HG02870 (cell line): ENCODE results near the gene TP53I13.

Source experiments
- ATAC-seq: cut with Tn5 transposase; IDR thresholded peaks from one replicate; pipeline ENCODE4 v1.9.1; 2021; ENCODE audit warnings: mild to moderate bottlenecking, moderate library complexity; ENCODE audit not compliant: unreplicated experiment

TP53I13 gene

GRCh38 chr17:29591737-29592608 is 23.5 kb downstream of the TP53I13 start:
- ATAC-seq: no peak

- ATAC-seq: no peak
Observed at GRCh38 chr17:29592850-29593551, 24.5 kb downstream of the TP53I13 start, which contains the start of gene ANKRD13B. TSS of gene ANKRD13B (plus strand) at chr17:29593132. CDS start at chr17:29593622, 490 bp downstream.

- no peak for ATAC-seq
Observed at GRCh38 chr17:29593591-29594518, 25.4 kb downstream of the TP53I13 start.

DNA sequence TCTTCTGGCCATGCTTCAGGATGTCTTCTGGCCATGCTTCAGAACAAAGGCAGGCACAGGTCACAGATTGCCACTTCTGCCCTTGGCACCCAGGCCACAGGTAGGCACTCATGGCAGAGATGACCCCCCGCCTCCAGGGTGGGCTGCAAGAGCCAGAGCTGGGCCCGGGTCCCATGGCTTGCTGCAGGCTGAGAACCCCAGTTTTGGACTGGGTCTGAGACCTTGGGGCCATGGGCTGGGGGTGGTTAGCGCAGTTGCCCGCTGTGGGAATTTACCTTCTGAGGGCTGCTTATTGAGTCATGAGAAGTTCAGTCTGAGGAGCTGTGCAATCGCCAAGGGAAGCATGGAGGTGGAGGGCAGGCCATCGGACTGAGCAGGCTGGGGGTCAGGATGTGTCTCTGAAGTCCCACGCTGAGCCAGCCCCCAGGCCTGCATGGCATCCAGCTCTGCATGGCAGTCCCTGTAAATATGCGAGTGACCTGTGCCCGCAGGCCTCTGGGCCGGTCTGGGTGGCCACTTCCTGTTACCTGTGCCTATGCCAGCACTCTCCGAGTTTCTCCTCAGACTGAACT is 26.1 kb downstream of the TP53I13 start:
- no peak for ATAC-seq

DNA sequence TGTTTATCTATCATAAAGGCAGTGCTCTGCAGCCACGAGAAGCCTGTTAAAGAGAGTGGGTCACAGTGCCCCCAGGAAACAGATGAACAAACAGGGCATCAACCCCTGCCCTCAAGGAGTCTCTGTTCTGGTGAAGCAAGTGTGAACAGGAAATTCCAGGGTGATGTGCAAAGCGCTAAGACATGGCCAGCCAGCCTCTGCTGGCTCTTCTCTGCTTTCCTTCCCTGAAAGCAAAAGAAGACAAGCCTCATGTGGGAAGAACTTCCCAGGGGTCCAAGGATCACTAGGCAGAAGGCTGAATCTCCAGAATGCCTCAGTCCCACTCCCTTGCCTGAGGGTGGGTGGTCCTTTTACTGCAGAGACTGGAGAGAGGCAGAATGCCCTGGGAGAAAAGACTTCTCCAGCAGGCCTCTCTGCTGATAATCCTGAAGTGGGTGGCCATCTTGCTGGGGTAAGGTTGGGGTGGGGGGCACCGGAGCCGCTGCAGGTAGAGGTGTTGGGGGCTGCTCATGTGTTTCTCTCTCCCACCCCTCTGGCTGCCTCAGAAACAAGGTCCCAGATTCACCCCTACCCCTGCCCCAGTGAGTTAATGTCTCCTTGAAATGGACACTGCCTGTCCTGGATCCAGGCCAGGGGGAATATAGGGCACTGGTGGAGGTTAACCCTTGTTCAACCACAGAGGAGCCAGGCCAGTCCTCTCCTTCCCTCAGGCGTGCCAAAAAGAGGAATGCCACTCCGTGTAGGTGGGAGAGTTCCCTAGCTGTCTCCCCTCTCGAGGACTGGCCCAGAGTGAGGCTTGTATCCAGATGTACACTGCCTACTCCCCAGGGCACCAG is 26.8 kb downstream of the TP53I13 start:
- ATAC-seq: no peak

- ATAC-seq: no peak
Observed at GRCh38 chr17:29595943-29596774, 27.7 kb downstream of the TP53I13 start.

DNA sequence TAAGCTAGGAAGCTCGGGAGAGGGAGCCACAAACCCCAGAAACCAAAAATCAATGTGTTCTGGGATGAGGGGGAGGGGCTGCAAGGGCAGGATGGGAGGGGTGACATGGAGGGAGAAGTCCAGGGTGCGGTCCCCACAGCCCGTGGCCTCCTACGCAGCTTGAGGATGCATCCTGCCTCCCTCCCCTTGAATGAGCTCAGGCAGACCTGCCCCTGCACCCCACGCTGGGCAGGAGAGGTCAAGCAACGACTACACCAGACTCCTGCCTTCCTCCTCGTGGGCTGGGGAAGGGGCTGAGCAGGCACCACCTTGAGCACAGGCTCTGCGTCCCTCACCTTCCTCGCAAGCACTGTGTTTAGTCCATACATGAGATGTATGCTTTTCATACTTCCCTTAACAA is 28.3 kb downstream of the TP53I13 start:
- no peak for ATAC-seq

- no peak for ATAC-seq
Observed at GRCh38 chr17:29597361-29598172, 29.1 kb downstream of the TP53I13 start.

DNA sequence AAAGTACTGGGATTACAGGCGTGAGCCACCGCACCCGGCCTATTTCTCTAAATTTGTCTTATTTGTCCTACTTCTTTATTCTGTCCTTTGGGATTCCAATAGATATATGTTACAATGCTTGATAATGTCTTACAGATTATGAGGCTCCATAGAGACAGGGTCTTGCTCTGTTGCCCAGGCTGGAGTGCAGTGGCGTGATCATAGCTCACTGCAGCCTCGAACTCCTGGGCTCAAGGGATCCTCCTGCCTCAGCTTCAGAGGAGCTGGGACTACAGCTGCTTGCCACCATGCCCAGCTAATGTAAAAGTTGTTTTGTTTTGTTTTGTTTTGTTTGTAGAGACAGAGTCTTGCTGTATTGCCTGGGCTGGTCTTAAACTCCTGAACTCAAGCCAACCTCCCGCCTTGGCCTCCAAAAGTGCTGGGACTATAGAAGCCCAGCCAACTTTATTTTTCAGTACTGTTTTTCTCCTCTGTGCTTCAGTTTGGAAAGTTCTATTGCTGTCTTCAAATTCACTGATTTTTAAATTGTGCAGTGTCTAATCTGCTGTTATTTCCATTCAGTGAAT is 34.7 kb downstream of the TP53I13 start:
- ATAC-seq: no peak

- no peak for ATAC-seq
Observed at GRCh38 chr17:29607557-29608195, 39.2 kb downstream of the TP53I13 start.

DNA sequence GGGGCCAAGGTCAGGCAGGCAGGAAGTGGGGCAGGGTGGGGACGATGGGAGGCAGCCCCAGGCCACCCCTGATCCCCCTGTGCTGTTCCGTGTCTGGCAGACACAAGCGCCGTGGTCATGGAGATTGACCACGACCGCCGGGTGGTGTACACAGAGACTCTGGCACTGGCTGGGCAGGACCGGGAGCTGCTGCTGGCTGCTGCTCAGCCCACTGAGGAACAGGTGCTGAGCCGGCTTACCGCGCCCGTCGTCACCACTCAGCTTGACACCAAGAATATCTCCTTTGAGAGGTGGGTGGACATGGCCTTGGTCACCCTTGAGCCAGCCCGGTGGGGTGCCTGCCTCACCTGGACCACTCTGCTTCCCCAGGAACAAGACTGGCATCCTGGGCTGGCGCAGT is 40.5 kb downstream of the TP53I13 start:
- no peak for ATAC-seq

- no peak for ATAC-seq
Observed at GRCh38 chr17:29610395-29610794, 41.9 kb downstream of the TP53I13 start.

GRCh38 chr17:29611351-29612093 is 43.0 kb downstream of the TP53I13 start:
- no peak for ATAC-seq

- ATAC-seq: no peak
Observed at GRCh38 chr17:29612094-29612403, 43.5 kb downstream of the TP53I13 start.

- ATAC-seq: no peak
Observed at GRCh38 chr17:29612404-29613280, 44.1 kb downstream of the TP53I13 start.

DNA sequence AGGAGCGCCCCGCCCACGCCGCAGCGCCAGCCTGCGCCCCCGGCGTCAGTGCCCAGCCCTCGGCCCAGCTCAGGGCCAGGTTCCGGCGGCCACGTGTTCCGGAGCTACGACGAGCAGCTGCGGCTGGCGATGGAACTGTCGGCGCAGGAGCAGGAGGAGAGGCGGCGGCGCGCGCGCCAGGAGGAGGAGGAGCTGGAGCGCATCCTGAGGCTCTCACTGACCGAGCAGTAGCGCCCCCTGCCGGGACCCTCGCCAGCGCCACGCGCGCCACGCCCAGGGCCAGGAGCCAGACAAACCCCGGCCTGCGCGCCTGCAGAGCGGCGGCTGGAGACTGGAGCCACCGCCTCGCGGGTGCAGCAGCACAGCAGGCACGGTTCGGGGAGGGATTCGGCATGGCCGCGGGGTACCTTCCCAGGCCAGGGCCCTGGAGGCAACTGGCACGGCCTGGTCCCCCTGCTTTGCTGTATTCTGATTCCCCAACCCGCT is 44.9 kb downstream of the TP53I13 start:
- ATAC-seq: no peak
